ENCODE measurements around the gene CCM2.

The CCM2 gene

GRCh38 chr7:45000093-45001032 is at the start of gene CCM2:
Gene CCM2, plus strand, starts transcription at chr7:45000201. Its CDS starts 133 bp downstream, at chr7:45000334.
- no peaks in the 10 kb centered on the region for H3K9me3 Mint-ChIP-seq
- peak within 1 kb of the TSS; percentile 95 for H3K27ac Mint-ChIP-seq
- H3K36me3 Mint-ChIP-seq (ENCODE audit: low read depth) = peaks cover 25% of the 10 kb centered on the region
- H3K27me3 Mint-ChIP-seq = no peaks in the 10 kb centered on the region
- H3K4me1 Mint-ChIP-seq (ENCODE audit: low read depth) = peaks cover 39% of the 10 kb centered on the region
- peak within 1 kb of the TSS; percentile 87 for H3K4me3 Mint-ChIP-seq
- intact Hi-C loops (cut with micrococcal nuclease) = no loop called here

GRCh38 chr7:44953156-44953555 is 46.8 kb upstream of the CCM2 start:
- no peaks in the 10 kb centered on the region for H3K9me3 Mint-ChIP-seq
- H3K27me3 Mint-ChIP-seq = peaks cover 15% of the 10 kb centered on the region
- no peak overlapping the region for H3K27ac Mint-ChIP-seq
- intact Hi-C loops (cut with micrococcal nuclease) = no loop called here
- no peaks in the 10 kb centered on the region for H3K36me3 Mint-ChIP-seq (ENCODE audit: low read depth)
- H3K4me1 Mint-ChIP-seq (ENCODE audit: low read depth) = no peaks in the 10 kb centered on the region
- H3K4me3 Mint-ChIP-seq = no peak overlapping the region

GRCh38 chr7:44955733-44956132 is 44.3 kb upstream of the CCM2 start:
- intact Hi-C loops (cut with micrococcal nuclease) = no loop called here
- H3K4me3 Mint-ChIP-seq = no peak overlapping the region
- peaks cover 22% of the 10 kb centered on the region for H3K4me1 Mint-ChIP-seq (ENCODE audit: low read depth)
- no peaks in the 10 kb centered on the region for H3K36me3 Mint-ChIP-seq (ENCODE audit: low read depth)
- H3K27ac Mint-ChIP-seq = no peak overlapping the region
- no peaks in the 10 kb centered on the region for H3K9me3 Mint-ChIP-seq
- peaks cover 14% of the 10 kb centered on the region for H3K27me3 Mint-ChIP-seq

- no peaks in the 10 kb centered on the region for H3K36me3 Mint-ChIP-seq (ENCODE audit: low read depth)
- peaks cover 22% of the 10 kb centered on the region for H3K4me1 Mint-ChIP-seq (ENCODE audit: low read depth)
- no peaks in the 10 kb centered on the region for H3K9me3 Mint-ChIP-seq
- no peak overlapping the region for H3K4me3 Mint-ChIP-seq
- H3K27me3 Mint-ChIP-seq = peaks cover 12% of the 10 kb centered on the region
- intact Hi-C loops (cut with micrococcal nuclease) = no loop called here
- no peak overlapping the region for H3K27ac Mint-ChIP-seq
Measured at GRCh38 chr7:44956157-44956766, 43.7 kb upstream of the CCM2 start.

GRCh38 chr7:44958645-44959344 is 41.2 kb upstream of the CCM2 start:
- Mint-ChIP-seq H3K27me3 (peaks cover 12% of the 10 kb centered on the region), H3K4me3 (no peak overlapping the region), H3K9me3 (no peaks in the 10 kb centered on the region), H3K4me1 (ENCODE audit: low read depth) (peaks cover 22% of the 10 kb centered on the region), H3K27ac (no peak overlapping the region), H3K36me3 (ENCODE audit: low read depth) (peaks cover 23% of the 10 kb centered on the region)
- intact Hi-C loops (cut with micrococcal nuclease) = no loop called here

- Mint-ChIP-seq H3K36me3 (ENCODE audit: low read depth) (peaks cover 30% of the 10 kb centered on the region), H3K4me1 (ENCODE audit: low read depth) (peaks cover 22% of the 10 kb centered on the region), H3K9me3 (no peaks in the 10 kb centered on the region), H3K4me3 (no peak overlapping the region), H3K27ac (no peak overlapping the region), H3K27me3 (peaks cover 12% of the 10 kb centered on the region)
- intact Hi-C loops (cut with micrococcal nuclease) = no loop called here
Measured at GRCh38 chr7:44959433-44959951, 40.5 kb upstream of the CCM2 start.

- Mint-ChIP-seq H3K27ac (peak overlapping the region; percentile 53), H3K9me3 (no peaks in the 10 kb centered on the region), H3K27me3 (peaks cover 9% of the 10 kb centered on the region), H3K36me3 (ENCODE audit: low read depth) (peaks cover 36% of the 10 kb centered on the region), H3K4me3 (no peak overlapping the region), H3K4me1 (ENCODE audit: low read depth) (peaks cover 22% of the 10 kb centered on the region)
- intact Hi-C loops (cut with micrococcal nuclease) = no loop called here
Measured at GRCh38 chr7:44960011-44960580, 39.9 kb upstream of the CCM2 start.

GRCh38 chr7:44961844-44962482 is 38.0 kb upstream of the CCM2 start:
- intact Hi-C loops (cut with micrococcal nuclease) = no loop called here
- Mint-ChIP-seq H3K4me1 (ENCODE audit: low read depth) (peaks cover 22% of the 10 kb centered on the region), H3K36me3 (ENCODE audit: low read depth) (peaks cover 55% of the 10 kb centered on the region), H3K4me3 (no peak overlapping the region), H3K9me3 (no peaks in the 10 kb centered on the region), H3K27ac (no peak overlapping the region), H3K27me3 (peaks cover 4% of the 10 kb centered on the region)

GRCh38 chr7:44962483-44963251 is 37.3 kb upstream of the CCM2 start:
- Mint-ChIP-seq H3K9me3 (no peaks in the 10 kb centered on the region), H3K36me3 (ENCODE audit: low read depth) (peaks cover 62% of the 10 kb centered on the region), H3K4me1 (ENCODE audit: low read depth) (peaks cover 22% of the 10 kb centered on the region), H3K27ac (no peak overlapping the region), H3K4me3 (no peak overlapping the region), H3K27me3 (peaks cover 4% of the 10 kb centered on the region)
- intact Hi-C loops (cut with micrococcal nuclease) = no loop called here

- H3K27ac Mint-ChIP-seq = no peak overlapping the region
- H3K36me3 Mint-ChIP-seq (ENCODE audit: low read depth) = peaks cover 71% of the 10 kb centered on the region
- H3K9me3 Mint-ChIP-seq = no peaks in the 10 kb centered on the region
- no peaks in the 10 kb centered on the region for H3K27me3 Mint-ChIP-seq
- intact Hi-C loops (cut with micrococcal nuclease) = no loop called here
- H3K4me1 Mint-ChIP-seq (ENCODE audit: low read depth) = peaks cover 22% of the 10 kb centered on the region
- no peak overlapping the region for H3K4me3 Mint-ChIP-seq
Measured at GRCh38 chr7:44963364-44964290, 36.4 kb upstream of the CCM2 start.

GRCh38 chr7:44964384-44964830 is 35.6 kb upstream of the CCM2 start:
- Mint-ChIP-seq H3K4me3 (no peak overlapping the region), H3K27ac (no peak overlapping the region), H3K36me3 (ENCODE audit: low read depth) (peaks cover 79% of the 10 kb centered on the region), H3K27me3 (no peaks in the 10 kb centered on the region), H3K4me1 (ENCODE audit: low read depth) (peaks cover 14% of the 10 kb centered on the region), H3K9me3 (no peaks in the 10 kb centered on the region)
- intact Hi-C loops (cut with micrococcal nuclease) = no loop called here

GRCh38 chr7:44964831-44965440 is 35.1 kb upstream of the CCM2 start:
- Mint-ChIP-seq H3K4me3 (no peak overlapping the region), H3K27ac (no peak overlapping the region), H3K4me1 (ENCODE audit: low read depth) (peaks cover 8% of the 10 kb centered on the region), H3K36me3 (ENCODE audit: low read depth) (peaks cover 84% of the 10 kb centered on the region), H3K27me3 (no peaks in the 10 kb centered on the region), H3K9me3 (no peaks in the 10 kb centered on the region)
- intact Hi-C loops (cut with micrococcal nuclease) = no loop called here

Data from dendritic cell treated with granulocyte-macrophage colony-stimulating factor and Interleukin-4, amounts not matched to agents 40 ng/mL and 50 ng/mL, for 4 days (primary cell).